Epithelial cell of proximal tubule (primary cell): Measurements from ENCODE around the gene PRKAG1. TPM values are rescaled to one million over a fixed set of nuclear protein-coding genes. Genes with fewer than 3 reads are reported as not detected.

Experiments
- DNase-seq: peaks from one replicate; pipeline ENCODE4 v3.0.0-alpha.2; 2011; ENCODE audit warnings: low read depth
- H3K4me3 ChIP-seq: 2 replicates; pipeline ENCODE4 v1.5.1; 2011; ENCODE audit warnings: low read depth, mild to moderate bottlenecking, low read length
- CTCF ChIP-seq: conservative IDR thresholded peaks from 2 replicates; pipeline ENCODE4 v1.5.1; 2012; ENCODE audit warnings: low read depth, mild to moderate bottlenecking, low read length
- total RNA-seq: library from RNA; depleted of rRNA; stranded (reverse); fragments of >200 nt; gene quantifications from 2 replicates; pipeline ENCODE4 v1.2.3, GENCODE V29; 2015

PRKAG1 gene
- total RNA-seq, 1 donor from 2014 or later = 50.7 TPM

- no peak overlapping the region for H3K4me3 ChIP-seq
- DNase-seq = no peak
- no peak for TF ChIP-seq CTCF
Observed at GRCh38 chr12:49054524-49054923, 35.9 kb upstream of the PRKAG1 start.

GRCh38 chr12:49054096-49054495, 35.5 kb upstream of the PRKAG1 start:
- no peak for TF ChIP-seq CTCF
- no peak overlapping the region for H3K4me3 ChIP-seq
- no peak for DNase-seq

- no peak for TF ChIP-seq CTCF
- no peak for DNase-seq
- no peak overlapping the region for H3K4me3 ChIP-seq
Observed at GRCh38 chr12:49052451-49053208, 34.1 kb upstream of the PRKAG1 start.

- no peak for DNase-seq
- TF ChIP-seq CTCF = no peak
- H3K4me3 ChIP-seq = no peak overlapping the region
Observed at GRCh38 chr12:49051777-49052438, 33.3 kb upstream of the PRKAG1 start.

GRCh38 chr12:49051373-49051764, 32.8 kb upstream of the PRKAG1 start:
- no peak overlapping the region for H3K4me3 ChIP-seq
- TF ChIP-seq CTCF = no peak
- no peak for DNase-seq

- no peak for DNase-seq
Observed at GRCh38 chr12:49050507-49051372, 32.2 kb upstream of the PRKAG1 start.

More at GRCh38 chr12:49050507-49051372, 32.2 kb upstream of the PRKAG1 start:
- H3K4me3 ChIP-seq = no peak overlapping the region
- no peak for TF ChIP-seq CTCF
